VCaP (cell line): ENCODE results near the gene NABP1.

Experiments used
- H3K27ac ChIP-seq: fragments of 450-650 bp; 2 replicates; pipeline ENCODE4 v1.5.1; 2017
- TF ChIP-seq, protein P1 (sequence below): fragments of 450-650 bp; conservative IDR thresholded peaks from 2 replicates; pipeline ENCODE4 v1.5.1; 2017; ENCODE audit warnings: mild to moderate bottlenecking, moderate library complexity

NABP1 gene

DNA sequence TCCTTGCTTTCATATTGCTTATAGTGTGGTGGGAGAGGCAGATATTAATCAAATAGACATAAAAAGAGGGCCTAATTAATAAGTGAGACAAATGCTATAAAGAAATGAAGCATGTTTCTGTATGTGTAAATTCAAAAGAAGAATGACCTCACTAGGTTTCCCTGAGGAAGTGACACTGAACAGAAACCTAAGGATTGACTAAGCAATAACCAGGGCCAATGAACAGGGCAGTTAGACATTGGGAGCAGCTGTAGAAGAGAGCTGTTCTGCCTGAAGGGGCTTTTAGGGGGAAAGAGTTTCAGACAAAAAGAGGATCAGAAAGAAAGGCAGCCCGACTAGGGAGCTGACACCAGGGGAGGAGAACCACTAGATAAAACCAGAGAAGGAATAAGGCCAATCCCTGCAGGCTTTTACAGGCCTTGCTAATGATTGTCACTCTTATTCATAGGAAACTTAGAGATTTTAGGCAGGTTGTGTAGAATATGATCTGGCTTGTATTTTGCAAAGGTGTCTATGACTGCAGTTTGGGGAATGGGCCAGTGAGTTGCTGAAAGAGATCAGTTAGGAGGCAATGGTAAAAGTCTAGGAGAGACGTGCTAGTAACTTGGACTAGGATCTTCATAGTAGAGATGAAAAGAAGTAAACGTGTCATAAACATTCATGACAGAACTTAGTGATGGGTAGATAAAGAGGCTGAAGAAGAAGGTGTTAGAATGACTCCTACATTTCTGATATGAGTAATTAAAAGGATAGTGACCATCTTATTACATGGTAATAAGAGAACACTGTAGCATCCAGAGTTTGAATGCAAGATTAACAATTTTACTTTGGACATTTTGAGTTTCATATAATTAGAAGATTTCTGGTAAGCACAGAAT, 26.8 kb upstream of the NABP1 start:
- TF ChIP-seq, protein P1, sequence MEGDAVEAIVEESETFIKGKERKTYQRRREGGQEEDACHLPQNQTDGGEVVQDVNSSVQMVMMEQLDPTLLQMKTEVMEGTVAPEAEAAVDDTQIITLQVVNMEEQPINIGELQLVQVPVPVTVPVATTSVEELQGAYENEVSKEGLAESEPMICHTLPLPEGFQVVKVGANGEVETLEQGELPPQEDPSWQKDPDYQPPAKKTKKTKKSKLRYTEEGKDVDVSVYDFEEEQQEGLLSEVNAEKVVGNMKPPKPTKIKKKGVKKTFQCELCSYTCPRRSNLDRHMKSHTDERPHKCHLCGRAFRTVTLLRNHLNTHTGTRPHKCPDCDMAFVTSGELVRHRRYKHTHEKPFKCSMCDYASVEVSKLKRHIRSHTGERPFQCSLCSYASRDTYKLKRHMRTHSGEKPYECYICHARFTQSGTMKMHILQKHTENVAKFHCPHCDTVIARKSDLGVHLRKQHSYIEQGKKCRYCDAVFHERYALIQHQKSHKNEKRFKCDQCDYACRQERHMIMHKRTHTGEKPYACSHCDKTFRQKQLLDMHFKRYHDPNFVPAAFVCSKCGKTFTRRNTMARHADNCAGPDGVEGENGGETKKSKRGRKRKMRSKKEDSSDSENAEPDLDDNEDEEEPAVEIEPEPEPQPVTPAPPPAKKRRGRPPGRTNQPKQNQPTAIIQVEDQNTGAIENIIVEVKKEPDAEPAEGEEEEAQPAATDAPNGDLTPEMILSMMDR = no peak
- no peak overlapping the region for H3K27ac ChIP-seq

DNA sequence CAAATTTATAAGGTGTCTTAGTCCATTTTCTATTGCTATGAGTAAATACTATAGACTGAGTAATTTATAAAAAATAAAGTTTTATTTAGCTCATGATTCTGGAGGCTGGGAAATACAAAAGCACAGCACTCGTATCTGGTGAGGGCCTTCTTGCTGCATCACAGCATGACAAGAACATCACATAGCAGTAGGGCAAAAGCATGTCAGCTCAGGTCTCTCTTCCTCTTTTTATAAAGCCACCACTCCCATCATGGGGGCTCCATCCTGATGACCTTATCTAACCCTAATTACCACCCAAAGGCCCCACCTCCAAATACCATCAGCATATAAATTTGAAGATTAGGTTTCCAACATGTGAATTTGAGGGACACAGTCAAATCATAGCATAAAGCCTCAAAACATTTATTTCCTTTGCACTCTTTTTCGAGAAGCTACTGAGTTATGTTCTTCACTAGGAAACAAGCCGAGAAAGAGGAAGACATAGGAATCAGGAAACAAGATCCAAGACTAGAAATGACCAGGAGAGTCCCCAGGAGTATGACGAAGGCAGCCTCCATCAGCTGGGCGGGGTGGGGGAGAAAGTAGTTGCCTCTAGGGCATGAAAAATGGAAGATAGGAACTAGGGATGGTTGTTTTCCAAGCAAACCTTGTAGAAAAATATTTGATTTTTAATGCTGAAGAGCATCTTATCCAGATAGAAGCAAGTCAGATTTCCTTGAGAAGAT, 24.1 kb upstream of the NABP1 start:
- H3K27ac ChIP-seq = no peak overlapping the region
- TF ChIP-seq, protein P1 = no peak

DNA sequence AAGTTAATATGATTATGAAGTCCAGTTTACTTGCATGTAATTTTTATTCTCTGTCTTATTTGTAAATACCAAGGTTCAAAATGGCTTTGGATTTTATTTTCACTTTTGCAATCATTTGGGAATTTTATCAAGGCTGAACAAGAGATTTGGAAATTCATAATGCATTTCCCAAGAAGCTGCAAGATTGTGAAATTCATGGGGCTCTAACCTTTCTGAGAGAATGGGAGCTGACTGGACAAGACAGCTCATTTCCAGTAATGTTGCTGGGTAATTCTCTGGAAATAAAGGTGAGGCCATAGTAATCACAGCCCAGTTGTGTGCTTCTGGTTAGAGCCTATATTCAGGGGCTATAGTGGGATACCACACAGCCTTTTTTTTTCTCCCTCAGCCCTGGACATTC, 21.5 kb upstream of the NABP1 start:
- TF ChIP-seq, protein P1 = no peak
- no peak overlapping the region for H3K27ac ChIP-seq

DNA sequence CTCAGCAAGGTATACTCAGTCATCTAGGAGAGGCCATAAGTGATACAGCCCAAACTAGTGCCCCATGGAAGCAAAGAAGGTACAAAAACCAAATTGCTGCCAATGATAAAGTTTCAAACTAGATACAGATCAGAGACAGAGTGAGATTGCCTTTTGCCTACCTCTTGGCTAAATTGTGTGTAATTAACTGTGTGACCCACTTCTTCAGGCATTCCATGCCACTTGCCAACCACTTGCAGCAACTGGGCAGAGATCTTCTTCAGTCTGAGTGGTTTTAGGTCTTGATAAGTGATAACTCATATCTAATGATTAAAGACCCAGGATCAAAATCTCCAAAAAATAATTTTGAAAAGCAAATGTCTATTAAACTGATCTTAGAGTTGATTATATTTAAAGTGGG, 21.1 kb upstream of the NABP1 start:
- H3K27ac ChIP-seq = no peak overlapping the region
- TF ChIP-seq, protein P1 = no peak

DNA sequence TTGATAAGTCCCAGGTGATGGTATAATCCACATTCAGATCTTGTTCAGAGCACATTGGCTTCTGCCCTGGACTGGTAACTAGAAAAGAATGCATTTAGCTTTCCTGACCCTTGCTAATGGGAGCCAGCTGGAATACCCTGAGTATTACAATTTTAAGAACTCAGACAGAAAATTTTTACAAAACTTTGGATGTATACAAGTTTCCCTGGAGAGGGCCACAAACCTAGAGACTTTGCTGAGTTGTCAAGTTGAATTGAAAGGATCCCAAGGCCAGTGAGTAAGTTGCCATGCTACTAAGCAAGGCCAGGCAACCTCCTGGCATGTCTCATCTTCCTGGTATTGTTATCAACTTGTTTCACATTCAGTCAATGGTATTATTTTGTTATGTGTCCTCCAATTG, 20.0 kb upstream of the NABP1 start:
- H3K27ac ChIP-seq = no peak overlapping the region
- TF ChIP-seq, protein P1 = no peak

DNA sequence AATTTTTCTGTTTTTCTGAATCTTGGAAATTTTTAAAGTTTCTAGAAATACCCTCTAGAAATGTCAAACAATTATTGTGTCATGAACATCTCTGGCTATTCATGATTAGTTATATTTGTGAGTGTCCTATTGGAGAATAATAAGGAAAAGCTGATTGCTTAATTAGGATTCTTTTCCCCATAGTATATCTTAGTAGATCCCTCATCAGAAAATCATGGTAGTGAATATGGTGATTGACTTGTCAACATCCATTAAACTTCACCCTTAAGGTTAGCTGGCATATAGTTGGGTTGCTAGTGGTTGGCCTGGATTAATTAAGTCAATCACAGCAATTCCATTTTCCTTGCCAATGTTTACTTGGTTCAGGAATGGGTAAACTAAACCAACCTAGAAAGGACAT, 18.7 kb upstream of the NABP1 start:
- TF ChIP-seq, protein P1 = no peak

DNA sequence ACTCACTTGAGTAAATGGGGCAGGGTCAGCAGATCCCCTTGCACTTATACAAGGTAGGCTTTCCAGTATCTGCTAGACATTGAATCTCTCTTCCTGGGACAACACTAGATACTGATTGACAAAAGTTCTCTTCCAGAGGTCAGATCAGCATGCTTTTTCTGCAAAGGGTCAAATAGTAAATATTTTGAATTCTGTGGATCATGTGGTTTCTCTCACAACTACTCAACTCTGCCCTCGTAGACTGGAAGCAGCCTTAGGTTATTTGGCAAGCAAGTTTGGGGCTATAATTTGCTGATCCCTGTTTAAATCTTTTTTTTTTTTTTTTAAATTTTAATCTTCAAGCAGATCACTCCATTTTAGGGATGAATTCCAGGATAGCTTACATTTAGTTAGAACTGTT, 17.4 kb upstream of the NABP1 start:
- TF ChIP-seq, protein P1 = no peak
- no peak overlapping the region for H3K27ac ChIP-seq

More for the DNA sequence above, 18.7 kb upstream of the NABP1 start:
- no peak overlapping the region for H3K27ac ChIP-seq
